AG04449 (cell line): ENCODE results near the gene DHH.
"Not testable (repeated sequence)": the region's sequence is repeated elsewhere in the genome, so short reads cannot be mapped to it uniquely, and the experiment has no call there.

Experiments used
- CTCF ChIA-PET: fragments of 350-600 bp; formaldehyde crosslinking; extraction: SDS; loops from one replicate; lab custom pipeline; 2021; ENCODE audit warnings: antibody characterized with exemption; lab: Yijun Ruan, JAX
- POLR2A ChIA-PET: fragments of 400-600, 350-600 bp; formaldehyde crosslinking; extraction: SDS; loops from one replicate; lab custom pipeline; 2020; ENCODE audit warnings: antibody characterized with exemption, inconsistent platforms; lab: Yijun Ruan, JAX
- DNase-seq: peaks from one replicate; pipeline ENCODE4 v3.0.0-alpha.2; 2010; ENCODE audit warnings: low read depth, low spot score
- H3K4me3 ChIP-seq: 2 replicates; pipeline ENCODE4 v1.5.1; 2011; ENCODE audit warnings: low read depth, mild to moderate bottlenecking, control low read depth, low read length
- CTCF ChIP-seq: IDR thresholded peaks from one replicate; pipeline ENCODE4 v1.5.1; 2011; ENCODE audit warnings: mild to moderate bottlenecking, moderate library complexity, low read length, control low read depth, inconsistent platforms; ENCODE audit not compliant: insufficient read depth; ENCODE audit errors: missing control alignments

Gene DHH

GRCh38 chr12:49070971-49071370 is 23.6 kb downstream of the DHH start:
- no peak overlapping the region for H3K4me3 ChIP-seq
- TF ChIP-seq CTCF, result no peak
- ChIA-PET POLR2A (interaction anchor here (1.9 kb wide), 1 partner anchor 60 kb away, joined by 14 read pairs; the partner anchor contains the start of gene TUBA1B), CTCF (interaction anchor here (1.4 to 20.8 kb wide), 4 partner anchors 13 to 50 kb away, joined by 6 to 372 read pairs (median 8); no protein-coding TSS in a partner anchor)
- DNase-seq, result no peak

- TF ChIP-seq CTCF, result no peak
- ChIA-PET CTCF (interaction anchor here (0.7 to 20.8 kb wide), 11 partner anchors 10 to 167 kb away, joined by 3 to 372 read pairs (median 6); partner anchors contain the start of gene KMT2D), POLR2A (interaction anchor here (0.5 to 1.9 kb wide), 6 partner anchors 10 to 202 kb away, joined by 3 to 14 read pairs (median 4); partner anchors contain the start of gene TUBA1B)
- DNase-seq, result peak; percentile 54
- peak within 1 kb of the TSS; percentile 77 for H3K4me3 ChIP-seq
Observed at GRCh38 chr12:49069507-49070346, 24.9 kb downstream of the DHH start, which contains the start of gene RHEBL1. Gene RHEBL1, minus strand, starts transcription at chr12:49069979. Its CDS starts 194 bp downstream, at chr12:49069785.

GRCh38 chr12:49068879-49069506 is 25.6 kb downstream of the DHH start:
- H3K4me3 ChIP-seq, result peak overlapping the region; percentile 77
- no peak for TF ChIP-seq CTCF
- DNase-seq, result no peak
- ChIA-PET CTCF (interaction anchor here (1.4 to 20.8 kb wide), 7 partner anchors 9 to 167 kb away, joined by 3 to 372 read pairs (median 8); partner anchors contain the start of genes KMT2D and TUBA1B), POLR2A (interaction anchor here (1.0 to 1.9 kb wide), 4 partner anchors 10 to 62 kb away, joined by 3 to 14 read pairs (median 4); partner anchors contain the start of gene TUBA1B)

- POLR2A ChIA-PET, result interaction anchor here (0.6 kb wide), 1 partner anchor 12 kb away, joined by 3 read pairs; no protein-coding TSS in a partner anchor
- CTCF ChIA-PET, result interaction anchor here (0.9 to 20.8 kb wide), 15 partner anchors 8 to 198 kb away, joined by 3 to 372 read pairs (median 41); partner anchors contain the start of genes DHH, LMBR1L and TUBA1B
- no peak overlapping the region for H3K4me3 ChIP-seq
- no peak for TF ChIP-seq CTCF
- DNase-seq, result no peak
Observed at GRCh38 chr12:49066120-49066519, 28.5 kb downstream of the DHH start.

- H3K4me3 ChIP-seq, result no peak overlapping the region
- TF ChIP-seq CTCF, result no peak
- DNase-seq, result no peak
- ChIA-PET CTCF (interaction anchor here (0.7 to 20.8 kb wide), 37 partner anchors 9 to 450 kb away, joined by 3 to 372 read pairs (median 7); partner anchors contain the start of genes DHH, LMBR1L, PRPH and TUBA1B), POLR2A (interaction anchor here (2.0 kb wide), 1 partner anchor 66 kb away, joined by 11 read pairs; the partner anchor contains the start of gene TUBA1B)
Observed at GRCh38 chr12:49064767-49065152, 29.8 kb downstream of the DHH start.

GRCh38 chr12:49061916-49062315 is 32.7 kb downstream of the DHH start:
- H3K4me3 ChIP-seq, DNase-seq: not testable (repeated sequence)
- ChIA-PET POLR2A (interaction anchor here (0.7 kb wide), 1 partner anchor 69 kb away, joined by 3 read pairs; the partner anchor contains the start of gene TUBA1B), CTCF (interaction anchor here (0.6 to 20.8 kb wide), 11 partner anchors 12 to 173 kb away, joined by 3 to 372 read pairs (median 41); partner anchors contain the start of genes DHH and TUBA1B)
